Stimulated activated CD8-positive, alpha-beta memory T cell treated with anti-CD3 and anti-CD28 coated beads, Interleukin-4, amount 100 ng/mL, for 48 hours (primary cell): Measurements from ENCODE around the gene SHANK1.

Source experiments
- DNase-seq: peaks from one replicate; pipeline ENCODE4 v3.0.0-alpha.2; 2020

The SHANK1 gene

DNA sequence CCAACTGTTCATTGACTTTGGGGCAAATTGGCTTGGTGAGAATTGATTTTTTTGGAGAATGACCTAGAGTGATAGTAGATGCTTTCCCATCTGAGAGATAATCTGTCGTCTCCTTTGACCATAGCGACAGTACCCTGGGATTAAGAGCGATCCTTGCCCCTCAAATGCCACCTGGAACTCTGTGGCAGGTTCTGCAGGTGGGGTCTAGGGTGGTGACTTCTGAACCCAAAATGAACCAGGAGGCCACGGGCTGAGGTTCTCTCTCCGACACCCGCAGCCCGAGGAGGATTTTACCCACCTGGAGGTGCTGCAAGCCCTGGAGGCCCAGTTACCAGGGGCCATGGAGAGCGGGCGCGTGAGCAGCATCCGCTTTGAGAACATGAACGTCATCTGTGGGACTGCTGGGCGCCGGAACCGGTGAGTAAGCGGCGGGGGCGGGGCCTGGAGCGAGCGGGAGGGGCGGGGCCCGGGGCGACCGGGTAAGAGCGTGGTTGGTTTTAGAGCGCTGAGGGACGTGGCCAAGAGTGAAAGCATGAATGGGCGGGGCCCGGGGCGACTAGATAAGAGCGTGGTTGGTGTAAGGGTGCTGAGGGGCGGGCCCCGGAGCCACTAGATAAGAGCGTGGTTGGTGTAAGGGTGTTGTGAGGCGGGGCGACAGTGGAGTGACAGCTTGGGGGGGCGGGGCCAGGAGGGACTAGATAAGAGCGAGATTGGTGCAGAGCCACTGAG is 61.7 kb downstream of the SHANK1 start:
- DNase-seq, result peak; percentile 93

DNA sequence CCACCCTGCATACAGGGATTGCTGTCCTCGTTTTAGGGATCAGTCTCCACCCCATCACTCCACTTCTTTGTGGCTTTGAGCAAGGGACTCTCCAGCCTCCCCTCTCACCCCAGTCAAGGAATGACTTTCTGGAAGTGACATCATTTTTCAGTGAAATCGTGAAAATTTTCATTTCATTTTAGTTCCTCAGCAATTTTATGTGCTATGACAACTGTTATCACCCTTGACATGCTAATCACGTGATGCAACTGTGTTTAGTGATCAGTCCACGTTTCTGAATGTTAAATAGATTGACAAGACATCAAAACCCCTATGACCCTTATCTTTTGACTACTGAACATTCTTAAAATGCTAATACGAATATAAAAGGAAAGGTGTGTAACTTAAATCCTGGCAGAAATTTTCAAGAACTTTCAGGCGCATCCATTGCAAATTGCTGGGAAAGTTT is 62.4 kb downstream of the SHANK1 start:
- no peak for DNase-seq

DNA sequence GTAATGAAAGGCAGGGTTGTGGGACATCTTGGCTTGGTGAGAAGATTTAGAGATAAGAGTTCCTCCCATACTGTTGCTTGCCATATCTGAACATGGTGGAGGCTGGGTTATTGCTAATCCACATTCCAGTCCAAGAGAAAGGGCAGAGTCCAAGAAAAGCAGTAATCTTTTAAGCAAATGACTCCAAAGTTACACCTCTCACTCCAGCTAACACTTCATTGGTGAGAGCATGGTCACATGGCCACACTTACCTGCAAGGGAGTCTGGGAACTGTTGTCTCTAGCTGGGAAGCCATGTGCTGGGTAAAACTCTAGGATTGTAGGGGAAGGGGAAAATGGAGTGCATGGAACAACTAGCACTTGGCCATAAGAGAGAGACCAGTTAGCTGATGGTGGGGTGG is 64.7 kb downstream of the SHANK1 start:
- DNase-seq, result no peak

DNA sequence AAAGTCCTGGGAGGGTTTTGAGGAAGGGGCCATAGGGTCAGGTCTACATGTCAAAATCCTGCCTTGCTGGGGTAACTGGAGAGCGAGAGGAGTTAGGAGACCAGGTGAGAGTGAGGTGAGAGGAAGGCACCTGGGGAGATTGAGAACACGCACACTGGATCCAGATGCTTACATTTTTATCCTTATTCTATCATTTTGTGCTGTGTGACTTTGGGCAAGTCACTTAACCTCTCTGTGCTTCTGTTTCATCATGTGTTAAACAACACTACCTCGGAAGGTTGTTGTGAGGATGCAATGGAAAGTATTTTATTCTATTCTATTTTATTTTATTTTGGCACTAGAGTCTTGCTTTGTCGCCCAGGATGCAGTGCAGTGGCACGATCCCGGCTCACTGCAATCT is 66.9 kb downstream of the SHANK1 start:
- no peak for DNase-seq

GRCh38 chr19:50651174-50651573 is 68.4 kb downstream of the SHANK1 start:
- DNase-seq, result no peak

DNA sequence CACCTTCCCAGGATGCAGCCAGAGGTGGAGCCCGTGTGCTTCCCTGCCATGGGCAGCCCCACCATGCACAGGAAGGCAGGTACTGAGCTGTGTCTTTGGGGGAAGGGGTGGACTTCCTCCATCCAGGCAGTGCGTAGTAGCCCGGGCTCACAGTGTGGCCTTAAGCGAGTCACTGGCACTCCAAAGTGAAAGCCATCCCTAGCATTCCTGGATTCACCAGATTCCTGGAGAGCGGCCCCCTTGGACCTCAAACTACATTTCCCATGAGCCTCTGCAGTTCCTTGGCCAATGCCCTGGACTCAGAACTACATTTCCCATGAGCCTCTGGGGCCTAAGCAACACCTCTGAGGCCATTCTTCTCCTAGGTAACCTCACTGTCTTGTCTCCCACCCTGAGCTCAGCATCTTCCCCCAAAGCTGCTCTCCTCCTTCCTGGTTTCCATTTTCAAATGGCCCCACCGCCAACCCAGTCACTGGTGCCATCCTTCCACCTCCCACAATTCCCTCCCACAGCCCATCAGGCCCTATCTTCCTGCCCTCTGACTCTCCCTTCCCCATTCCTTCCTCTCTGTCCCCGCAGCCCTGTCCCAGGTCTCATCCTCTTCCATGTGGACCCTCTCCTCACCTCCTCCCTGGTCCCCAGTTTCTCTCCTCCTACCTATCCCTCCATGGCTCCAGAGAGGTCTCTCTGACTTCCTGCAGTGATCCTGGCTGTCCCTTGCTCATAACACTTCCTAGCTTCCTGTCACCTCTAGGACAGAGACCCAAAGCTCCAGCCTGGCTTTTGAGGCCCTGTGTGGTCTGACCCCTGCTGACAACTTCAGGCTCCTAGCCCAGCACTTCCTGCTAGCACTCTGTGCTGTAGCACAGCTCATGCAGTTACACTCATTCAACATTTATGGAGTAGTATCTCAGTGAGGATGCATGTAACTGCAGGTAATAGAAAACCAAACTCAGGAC is 69.9 kb downstream of the SHANK1 start, which contains the start of gene C19orf81:
C19orf81 (plus strand) TSS at position 13 of the 959 bp plus-strand sequence; CDS start at position 13, 0 bp downstream.
- no peak for DNase-seq

GRCh38 chr19:50648659-50649058 is 70.9 kb downstream of the SHANK1 start:
- no peak for DNase-seq

DNA sequence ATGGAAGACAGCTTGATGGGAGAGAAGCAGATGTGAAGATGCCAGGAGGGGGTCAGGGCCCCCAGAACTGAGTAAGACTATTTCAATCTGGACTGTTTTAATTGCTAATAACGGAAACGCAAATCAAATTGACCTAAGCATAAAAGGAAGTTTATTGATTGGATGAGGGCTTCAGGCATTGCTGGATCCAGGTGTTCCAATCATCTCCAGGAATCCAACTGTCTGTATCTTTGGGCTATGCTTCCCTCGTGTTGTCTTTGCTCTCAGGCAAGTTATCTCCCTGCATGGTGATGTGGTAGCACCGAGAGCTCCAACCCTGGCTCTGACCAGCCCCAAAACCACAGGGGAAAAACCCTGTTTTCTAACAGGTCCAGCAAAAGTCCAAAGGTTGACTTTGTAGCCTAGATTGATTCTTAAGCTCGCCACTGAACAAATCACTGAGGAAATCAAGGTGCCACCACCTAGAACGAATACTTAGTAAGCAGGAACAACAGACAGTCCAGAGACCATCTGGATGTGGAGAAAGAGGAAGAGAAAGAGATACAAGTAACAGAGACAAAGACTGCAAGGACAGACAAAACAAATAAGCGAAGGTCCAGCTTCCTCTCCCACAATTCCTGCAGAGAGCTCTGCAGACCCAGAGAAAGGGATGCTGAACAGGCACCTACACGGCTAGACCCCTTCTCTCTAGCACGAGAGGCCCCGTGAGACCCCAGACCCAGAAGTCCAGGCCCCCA is 71.6 kb downstream of the SHANK1 start:
- no peak for DNase-seq

GRCh38 chr19:50646074-50646807 is 73.4 kb downstream of the SHANK1 start:
- DNase-seq, result no peak

DNA sequence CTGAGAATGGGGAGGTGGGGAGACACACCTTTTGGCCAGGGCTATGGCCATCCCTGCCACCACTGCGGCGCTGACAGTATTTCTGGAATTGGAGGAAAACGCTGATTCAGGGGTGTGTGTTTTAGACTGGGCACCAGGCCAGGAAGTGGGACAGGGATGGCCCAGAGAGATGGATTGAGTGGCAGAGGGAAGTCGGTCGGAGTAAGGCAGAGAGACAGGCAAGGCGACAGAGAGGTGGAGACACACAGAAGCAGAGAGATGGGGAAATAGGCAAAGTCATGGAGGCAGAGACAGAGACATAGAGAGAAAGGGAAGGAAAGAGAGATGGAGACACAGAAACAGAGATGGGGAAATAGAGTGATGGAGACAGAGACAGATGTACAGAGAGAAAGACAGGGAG is 74.5 kb downstream of the SHANK1 start:
- no peak for DNase-seq

DNA sequence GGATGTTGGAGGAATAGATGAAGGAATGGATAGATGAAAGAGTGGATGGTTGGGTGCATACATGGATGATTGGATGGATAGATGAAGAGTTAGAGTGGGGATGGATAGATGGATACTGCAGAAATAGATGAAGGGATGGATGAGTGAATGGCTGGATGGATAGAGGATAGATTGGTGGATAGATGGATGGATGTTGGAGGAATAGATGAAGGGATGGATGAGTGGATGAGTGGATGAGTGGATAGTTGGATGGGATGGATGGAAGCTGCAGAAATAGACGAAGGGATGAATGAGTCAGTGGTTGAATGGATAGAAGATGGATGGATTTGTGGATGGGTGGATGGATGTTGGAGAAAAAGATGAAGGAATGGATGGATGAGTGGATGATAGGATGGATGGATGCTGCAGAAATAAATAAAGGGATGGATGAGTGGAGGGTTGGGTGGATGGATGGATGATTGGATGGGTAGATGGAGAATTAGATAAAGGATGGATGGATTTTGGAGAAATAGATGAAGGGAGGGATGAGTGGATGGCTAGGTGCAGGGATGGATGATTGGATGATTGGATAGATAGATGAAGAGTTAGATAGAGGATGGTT is 75.2 kb downstream of the SHANK1 start:
- DNase-seq, result no peak

DNA sequence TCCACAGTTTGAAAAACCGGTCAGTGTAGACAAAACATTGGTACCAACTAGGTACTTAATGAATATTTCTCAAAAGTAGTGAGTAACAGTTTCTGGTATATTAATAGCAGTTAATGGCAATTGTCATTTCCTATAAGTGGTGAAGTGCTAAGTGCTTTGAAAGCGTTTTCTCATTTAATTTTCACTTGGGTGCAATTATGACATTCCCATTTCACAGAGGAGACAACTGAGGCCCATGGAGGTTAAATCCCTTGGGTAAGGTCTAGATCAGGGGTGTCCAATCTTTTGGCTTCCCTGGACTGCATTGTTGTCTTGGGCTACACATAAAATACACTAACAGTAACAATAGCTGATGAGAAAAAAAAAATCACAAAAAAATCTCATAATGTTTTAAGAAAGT is 79.2 kb downstream of the SHANK1 start:
- no peak for DNase-seq

GRCh38 chr19:50639121-50640112 is 80.2 kb downstream of the SHANK1 start, which contains the start of gene SYT3:
Gene SYT3, minus strand, starts transcription at chr19:50639881. Its CDS starts 2,470 bp downstream, at chr19:50637411.
- peak; percentile 65 for DNase-seq

- DNase-seq, result no peak
These were observed 81.0 kb downstream of the SHANK1 start for GRCh38 chr19:50638600-50638999.

GRCh38 chr19:50636317-50637085 is 83.1 kb downstream of the SHANK1 start:
- DNase-seq, result no peak

DNA sequence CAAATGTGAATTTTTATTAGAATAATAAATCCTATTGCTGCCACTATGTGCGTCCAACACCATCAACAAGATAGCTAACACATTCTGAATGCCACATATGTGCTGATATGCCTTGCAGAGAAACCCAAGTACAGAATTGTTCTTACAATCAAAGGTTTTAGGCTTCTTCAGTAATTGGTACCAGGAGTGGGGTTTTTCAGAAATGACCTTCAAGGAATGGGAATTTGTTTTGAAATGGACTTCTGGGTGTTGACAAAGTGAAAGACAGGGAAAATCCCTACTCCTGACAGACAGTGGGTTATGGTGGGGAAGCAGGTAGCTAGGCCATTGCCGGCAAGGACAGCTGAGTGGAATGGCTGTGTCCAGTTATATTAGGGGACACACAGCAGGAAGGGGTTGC is 85.6 kb downstream of the SHANK1 start:
- no peak for DNase-seq

- no peak for DNase-seq
These were observed 86.2 kb downstream of the SHANK1 start for GRCh38 chr19:50633359-50633758.

DNA sequence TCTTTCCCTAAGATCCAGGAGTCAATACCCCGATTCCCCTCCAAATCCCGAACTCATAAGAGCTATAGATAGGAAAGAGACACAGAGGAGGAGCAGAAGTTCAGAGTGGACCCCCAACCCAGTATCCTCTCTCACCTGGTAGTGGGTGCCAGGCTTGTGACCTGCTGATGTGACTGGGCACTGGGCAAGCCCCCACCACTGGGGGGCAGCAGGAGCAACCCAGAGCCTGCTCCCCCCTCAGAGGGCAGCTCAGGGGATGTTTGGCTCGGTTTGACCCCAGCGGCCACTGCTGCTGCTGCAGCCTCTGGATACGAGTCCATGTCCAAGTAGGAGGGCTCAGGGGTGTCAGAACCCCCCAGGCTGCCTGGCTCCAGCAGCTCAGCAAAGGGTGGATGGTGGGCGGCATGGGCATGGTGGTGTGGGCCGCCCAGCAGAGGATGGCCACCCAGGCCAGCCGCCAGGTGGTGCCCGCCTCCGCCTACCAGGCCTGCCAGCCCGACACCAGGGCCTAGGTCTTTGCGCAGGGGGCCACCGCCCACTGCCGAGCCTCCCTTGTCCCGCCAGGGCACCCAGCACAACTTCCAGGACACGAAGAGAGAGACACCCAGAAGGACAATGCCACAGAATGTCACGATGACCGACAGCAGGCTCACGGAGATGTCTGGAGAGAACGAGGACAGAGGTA is 87.3 kb downstream of the SHANK1 start:
- no peak for DNase-seq

DNA sequence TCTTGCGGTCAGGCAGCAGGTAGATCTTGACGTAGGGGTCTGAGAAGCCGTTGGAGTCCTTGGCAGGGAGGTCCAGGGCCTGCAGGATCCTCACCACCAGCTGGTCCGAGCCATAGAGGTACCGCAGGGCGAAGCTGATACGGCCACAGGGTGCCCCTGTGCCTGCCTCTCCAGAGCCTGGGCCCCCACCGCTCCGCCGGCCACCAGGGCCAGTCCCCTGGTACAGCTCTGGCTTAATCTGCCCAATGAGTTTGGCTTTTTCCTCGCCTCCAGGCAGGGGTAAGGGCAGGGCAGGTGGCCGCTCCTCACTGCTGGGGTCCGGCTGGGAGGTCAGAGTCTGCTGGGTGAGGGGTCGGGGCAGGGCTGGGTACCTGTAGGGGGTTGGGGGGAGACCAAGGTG is 89.8 kb downstream of the SHANK1 start:
- no peak for DNase-seq
